GM12878 (cell line): ENCODE data around the gene RAP1GAP. TPM values are rescaled to one million over a fixed set of nuclear protein-coding genes. Genes with fewer than 3 reads are reported as not detected.

ENCODE experiments used
- ATAC-seq: fragments of 200-7000 bp; cut with Tn5 transposase; 3 replicates; pipeline ENCODE4 v1.9.1; 2020; ENCODE audit warnings: mild to moderate bottlenecking, moderate library complexity
- BruUV-seq: library from RNA; stranded (reverse); fragments of 400-500 nt; replicated peaks from 2 replicates; lab custom pipeline; 2021; lab: Mats Ljungman, UMichigan
- CTCF ChIA-PET: fragments of 300-600 bp; sonication (Branson Sonifier 250); formaldehyde crosslinking; extraction: SDS; loops from one replicate; lab custom pipeline; 2021; ENCODE audit warnings: inconsistent platforms; lab: Yijun Ruan, JAX
- POLR2A ChIA-PET: fragments of 350-600 bp; formaldehyde crosslinking; extraction: SDS; loops from one replicate; lab custom pipeline; 2021; ENCODE audit warnings: inconsistent platforms; lab: Charles Lee
- RAD21 ChIA-PET: fragments of 300-600 bp; sonication (Branson Sonifier 250); formaldehyde crosslinking; loops from one replicate; lab custom pipeline; 2023; ENCODE audit warnings: antibody characterized with exemption; ENCODE audit not compliant: unreplicated experiment; lab: Charles Lee
- SMC1A ChIA-PET: fragments of 300-600 bp; sonication (Branson Sonifier 250); formaldehyde crosslinking; loops from one replicate; lab custom pipeline; 2023; ENCODE audit not compliant: unreplicated experiment, uncharacterized antibody; lab: Charles Lee
- DNase-seq: peaks from one replicate; pipeline ENCODE4 v3.0.0-alpha.2; 2011; ENCODE audit warnings: low read depth, low spot score
- FAIRE-seq: peaks from 3 replicates; lab custom pipeline; 2011; peaks lifted over from hg19 to GRCh38; lab: Jason Lieb, UNC
- H2AFZ ChIP-seq: 2 replicates; pipeline ENCODE4 v1.6.0; 2011; ENCODE audit warnings: low read depth, low read length, control low read depth; ENCODE audit not compliant: control insufficient read depth
- H3K27ac ChIP-seq: 2 replicates; pipeline ENCODE4 v1.5.1; 2011; ENCODE audit warnings: control low read depth; ENCODE audit not compliant: control insufficient read depth, insufficient read depth
- H3K27me3 ChIP-seq, 2 experiments: replicated peaks in 1 of 2; 2 replicates each; pipeline versions ENCODE4 v1.6.0 to v1.6.1; 2011; ENCODE audit warnings: low read length in 1 of 2; ENCODE audit not compliant: control insufficient read depth in 2 of 2, insufficient read depth in 2 of 2
- H3K36me3 ChIP-seq, 2 experiments: 2 replicates each; pipeline ENCODE4 v1.5.1; 2011; ENCODE audit warnings: low read length in 1 of 2; ENCODE audit not compliant: control insufficient read depth in 2 of 2, insufficient read depth in 2 of 2
- H3K4me1 ChIP-seq: 2 replicates; pipeline ENCODE4 v1.6.1; 2011; ENCODE audit warnings: mild to moderate bottlenecking, low read length, moderate library complexity, mixed read lengths; ENCODE audit not compliant: control insufficient read depth, insufficient read depth
- H3K4me2 ChIP-seq: 2 replicates; pipeline ENCODE4 v1.6.0; 2011; ENCODE audit warnings: control low read depth; ENCODE audit not compliant: control insufficient read depth, insufficient read depth
- H3K4me3 ChIP-seq: fragments of 200-600 bp; sonication (generic); 2 replicates; pipeline ENCODE4 v1.5.1; 2016
- H3K79me2 ChIP-seq: 2 replicates; pipeline ENCODE4 v1.6.0; 2011; ENCODE audit warnings: low read length; ENCODE audit not compliant: control insufficient read depth, insufficient read depth
- H3K9ac ChIP-seq: 2 replicates; pipeline ENCODE4 v1.8.0; 2011; ENCODE audit warnings: low read length, control low read depth, mixed read lengths; ENCODE audit not compliant: control insufficient read depth, insufficient read depth
- H3K9me3 ChIP-seq: replicated peaks from 3 replicates; pipeline ENCODE4 v1.5.1; 2011; ENCODE audit warnings: mild to moderate bottlenecking, low read length; ENCODE audit not compliant: control insufficient read depth, insufficient read depth
- H4K20me1 ChIP-seq: 2 replicates; pipeline ENCODE4 v1.6.0; 2011; ENCODE audit not compliant: control insufficient read depth, insufficient read depth
- BCL11A ChIP-seq: IDR thresholded peaks from 2 replicates; pipeline ENCODE4 v1.6.1; 2011; ENCODE audit warnings: low read depth, low read length
- CREB1 ChIP-seq: IDR thresholded peaks from 2 replicates; pipeline ENCODE4 v1.6.1; 2012; ENCODE audit warnings: low read depth, mild to moderate bottlenecking, inconsistent platforms
- EED ChIP-seq: sonication (generic); IDR thresholded peaks from 2 replicates; pipeline ENCODE4 v1.6.1; 2016; ENCODE audit warnings: antibody characterized with exemption, low read depth
- GABPA ChIP-seq: IDR thresholded peaks from 2 replicates; pipeline ENCODE4 v1.6.1; 2014; ENCODE audit warnings: antibody characterized with exemption, low read depth, mild to moderate bottlenecking, inconsistent platforms
- GATAD2B ChIP-seq: fragments of 450-650 bp; conservative IDR thresholded peaks from 2 replicates; pipeline ENCODE4 v1.6.1; 2017; ENCODE audit warnings: low read depth, mild to moderate bottlenecking, moderate library complexity
- HCFC1 ChIP-seq: fragments of 150-350 bp; IDR thresholded peaks from 2 replicates; pipeline ENCODE4 v1.6.1; 2014; ENCODE audit warnings: low read length
- MTA3 ChIP-seq: IDR thresholded peaks from 2 replicates; pipeline ENCODE4 v1.6.1; 2012; ENCODE audit warnings: low read length, inconsistent platforms, borderline replicate concordance
- NBN ChIP-seq: fragments of 450-650 bp; IDR thresholded peaks from 2 replicates; pipeline ENCODE4 v1.6.1; 2016
- SMAD1 ChIP-seq: fragments of 450-650 bp; IDR thresholded peaks from 2 replicates; pipeline ENCODE4 v1.6.1; 2018; ENCODE audit warnings: mild to moderate bottlenecking, low read depth; ENCODE audit not compliant: partially characterized antibody
- STAT3 ChIP-seq: IDR thresholded peaks from 2 replicates; pipeline ENCODE4 v1.6.1; 2011; ENCODE audit warnings: low read depth, low read length, improper control_type of control experiment
- TAF1 ChIP-seq: IDR thresholded peaks from 2 replicates; pipeline ENCODE4 v1.6.1; 2011; ENCODE audit warnings: mild to moderate bottlenecking, low read depth, low read length, borderline replicate concordance
- ZBED1 ChIP-seq: IDR thresholded peaks from 2 replicates; pipeline ENCODE4 v1.6.1; 2016; ENCODE audit warnings: borderline replicate concordance
- ZSCAN29 ChIP-seq: fragments of 450-650 bp; IDR thresholded peaks from 2 replicates; pipeline ENCODE4 v1.6.1; 2017; ENCODE audit warnings: mild to moderate bottlenecking, moderate library complexity
- WGBS: methylation state at CpG from one replicate; pipeline ENCODE4 v1.1.6; 2016; ENCODE audit warnings: low lambda C conversion rate; ENCODE audit not compliant: insufficient replicate concordance, insufficient coverage; ENCODE audit errors: missing lambda C conversion rate; 5-methylcytosine and 5-hydroxymethylcytosine counted together
- in situ Hi-C: fragments of 300-500 bp; cut with MboI; formaldehyde crosslinking; loops from 9 replicates; pipeline ENCODE4 v1.14.3; 2018; ENCODE audit warnings: mixed read lengths
- intact Hi-C: fragments of 100-400 bp; cut with micrococcal nuclease; formaldehyde crosslinking; loops from one replicate; pipeline ENCODE4 v1.14.2; 2022; ENCODE audit not compliant: unreplicated experiment
- polyA plus RNA-seq, 11 experiments: library from polyadenylated mRNA; depleted of rRNA in 4 of 11; unstranded in 6 of 11; stranded (reverse) in 5 of 11; fragments of >200 nt; fragmentation: Nextera tagmentation in 4 of 11; fragmentation: Illumina TruSeq in 1 of 11; extraction: Ambion mirVana in 4 of 11; extraction: Trizol in 1 of 11; gene quantifications; 1 replicate in 1 of 11; 2 replicates in 10 of 11; pipeline versions ENCODE4 v1.2.1 to v1.2.3, GENCODE V29; 2011 to 2016; ENCODE audit warnings: inconsistent platforms in 2 of 11, missing spikeins in 2 of 11, low read depth in 1 of 11
- total RNA-seq, 4 experiments: library from RNA; depleted of rRNA in 3 of 4; stranded (reverse); fragments of >200 nt in 3 of 4; fragmentation: Illumina TruSeq in 1 of 4; extraction: Trizol in 1 of 4; gene quantifications; 2 replicates each; pipeline versions ENCODE4 v1.2.1 to v1.2.3, GENCODE V29; 2013 to 2021
- TF ChIP-seq, protein P1 (sequence below): IDR thresholded peaks from 2 replicates; pipeline ENCODE4 v1.6.1; 2012; ENCODE audit warnings: low read depth, low read length, improper control_type of control experiment

The RAP1GAP gene
- total and polyA plus RNA-seq, 10 of the 15 experiments (the other 5 are each of a cell fraction or from before 2014, with no cell fraction given) = 0.04 to 0.96 (median 0.09) TPM; not detected in 3

DNA sequence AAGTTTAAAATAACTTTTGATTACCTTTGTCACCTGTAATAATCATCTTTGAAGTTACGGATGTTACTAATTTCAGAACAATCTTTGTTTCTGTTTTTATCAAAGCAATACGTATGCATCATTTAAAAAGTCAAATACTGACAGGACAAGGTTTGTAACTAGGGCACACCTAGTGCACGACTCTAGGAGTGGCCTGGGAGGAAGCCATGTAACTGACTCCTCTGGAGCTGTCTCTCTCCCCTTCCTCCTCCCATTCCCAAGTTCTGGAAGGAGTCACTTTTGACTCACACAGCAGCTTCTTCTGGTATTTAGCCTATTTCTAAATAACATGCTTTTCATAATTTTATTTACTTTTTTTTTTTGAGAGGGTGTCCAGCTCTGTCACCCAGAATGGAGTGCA, 11.8 kb upstream of the RAP1GAP start:
- H3K4me1 ChIP-seq = no peaks in the 10 kb centered on the region
- H2AFZ ChIP-seq = no peak overlapping the region
- in situ Hi-C loops (no loop called here), intact Hi-C loops (no loop called here)
- POLR2A ChIA-PET = no interaction called here
- H4K20me1 ChIP-seq = no peaks in the 10 kb centered on the region
- peak; percentile 27 for FAIRE-seq
- WGBS = 31% methylated on average over 3 of the region's 3 CpGs
- no peak overlapping the region for H3K27ac ChIP-seq
- no peak for ATAC-seq
- DNase-seq = no peak
- CTCF ChIA-PET = interaction anchor here (0.6 kb wide), 1 partner anchor 115 kb away, joined by 3 read pairs; no protein-coding TSS in a partner anchor
- H3K27me3 ChIP-seq = no peaks in the 10 kb centered on the region
- no peak overlapping the region for H3K4me2 ChIP-seq
- RAD21 ChIA-PET = no interaction called here
- no peak overlapping the region for H3K4me3 ChIP-seq
- BruUV-seq = no TSS peak
- H3K9ac ChIP-seq = no peak overlapping the region
- TF ChIP-seq GABPA (no peak), GATAD2B (no peak), ZBED1 (no peak), ZSCAN29 (no peak), HCFC1 (no peak), MTA3 (no peak), TAF1 (no peak), BCL11A (no peak), CREB1 (no peak), NBN (no peak), SMAD1 (no peak), EED (no peak), STAT3 (no peak)
- TF ChIP-seq, protein P1, sequence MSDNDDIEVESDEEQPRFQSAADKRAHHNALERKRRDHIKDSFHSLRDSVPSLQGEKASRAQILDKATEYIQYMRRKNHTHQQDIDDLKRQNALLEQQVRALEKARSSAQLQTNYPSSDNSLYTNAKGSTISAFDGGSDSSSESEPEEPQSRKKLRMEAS = no peak
- TF ChIP-seq, all 136 proteins: peak for 0
- Histone ChIP-seq H3K79me2 (no peaks in the 10 kb centered on the region), H3K9me3 (no peaks in the 10 kb centered on the region), H3K36me3 (peaks cover 3 to 37% of the 10 kb centered on the region in 2 experiments; a peak in 3 of 4 replicates)
- SMC1A ChIA-PET = no interaction called here
